Endodermal cell (in vitro differentiated cells): Measurements from ENCODE around the gene IQGAP1. TPM values are rescaled to one million over a fixed set of nuclear protein-coding genes. Genes with fewer than 3 reads are reported as not detected.
A peak's percentile ranks its signal among the peaks of the same experiment; 100 is the strongest.

Experiments used
- DNase-seq: peaks from one replicate; pipeline ENCODE4 v3.0.0-alpha.2; 2017
- H3K27ac ChIP-seq: 2 replicates; pipeline ENCODE4 v1.5.1; 2013; ENCODE audit warnings: mild to moderate bottlenecking, low read depth, low read length, moderate library complexity
- H3K27me3 ChIP-seq: 2 replicates; pipeline ENCODE4 v1.6.1; 2013; ENCODE audit warnings: mild to moderate bottlenecking, low read length, moderate library complexity; ENCODE audit not compliant: insufficient read depth, control insufficient read depth, poor library complexity, severe bottlenecking
- H3K36me3 ChIP-seq: 2 replicates; pipeline ENCODE4 v1.7.0; 2013; ENCODE audit warnings: mild to moderate bottlenecking, low read length, moderate library complexity; ENCODE audit not compliant: control insufficient read depth, insufficient read depth
- H3K4me1 ChIP-seq: one replicate; pipeline ENCODE4 v1.7.0; 2013; ENCODE audit warnings: low read length; ENCODE audit not compliant: control insufficient read depth, insufficient read depth
- H3K4me3 ChIP-seq: 2 replicates; pipeline ENCODE4 v1.5.1; 2013; ENCODE audit warnings: mild to moderate bottlenecking, low read length, moderate library complexity
- H3K9ac ChIP-seq: 2 replicates; pipeline ENCODE4 v1.6.1; 2013; ENCODE audit warnings: mild to moderate bottlenecking, low read length, moderate library complexity; ENCODE audit not compliant: poor library complexity, severe bottlenecking; ENCODE audit errors: extremely low read depth
- H3K9me3 ChIP-seq: 2 replicates; pipeline ENCODE4 v1.6.1; 2013; ENCODE audit warnings: mild to moderate bottlenecking, low read length, moderate library complexity; ENCODE audit not compliant: control insufficient read depth
- H3K27ac Mint-ChIP-seq: 2 replicates; pipeline ENCODE4 v1.8.0; 2020; ENCODE audit warnings: mixed read lengths
- H3K27me3 Mint-ChIP-seq: 2 replicates; pipeline ENCODE4 v1.8.0; 2021; ENCODE audit warnings: mild to moderate bottlenecking, mixed read lengths; ENCODE audit not compliant: insufficient read depth
- H3K36me3 Mint-ChIP-seq: 2 replicates; pipeline ENCODE4 v1.8.0; 2020; ENCODE audit warnings: low read depth, mixed read lengths
- H3K4me1 Mint-ChIP-seq: 2 replicates; pipeline ENCODE4 v1.8.0; 2020; ENCODE audit warnings: mixed read lengths
- H3K4me3 Mint-ChIP-seq: 2 replicates; pipeline ENCODE4 v1.8.0; 2020; ENCODE audit warnings: mild to moderate bottlenecking, moderate library complexity, mixed read lengths
- H3K9me3 Mint-ChIP-seq: 2 replicates; pipeline ENCODE4 v1.8.0; 2020; ENCODE audit warnings: mild to moderate bottlenecking, mixed read lengths
- WGBS, 2 experiments: methylation state at CpG; one replicate each; pipeline versions ENCODE4 v1.1.5 to v1.1.7; 2013; ENCODE audit warnings: missing lambda C conversion rate in 2 of 2, mixed read lengths in 1 of 2; ENCODE audit not compliant: insufficient coverage in 1 of 2, insufficient read length in 1 of 2; 5-methylcytosine and 5-hydroxymethylcytosine counted together
- total RNA-seq, 2 donors: library from RNA; stranded (reverse); fragmentation: NEBNext Ultra II Directional in 1 of 2; extraction: Animal tissue kit (Norgen Biotek cat#: 25700) in 1 of 2; gene quantifications; 2 replicates in 1 of 2; 3 replicates in 1 of 2; pipeline ENCODE4 v1.2.1, GENCODE V29; 2021
- TF ChIP-seq, protein P1 (sequence below): fragments of 200-600 bp; sonication (generic); conservative IDR thresholded peaks from 2 replicates; pipeline ENCODE4 v1.5.0; 2021; ENCODE audit warnings: antibody characterized with exemption, mild to moderate bottlenecking

Gene IQGAP1
- total RNA-seq, 2 donors from 2014 or later, result 94.4 to 124 TPM

DNA sequence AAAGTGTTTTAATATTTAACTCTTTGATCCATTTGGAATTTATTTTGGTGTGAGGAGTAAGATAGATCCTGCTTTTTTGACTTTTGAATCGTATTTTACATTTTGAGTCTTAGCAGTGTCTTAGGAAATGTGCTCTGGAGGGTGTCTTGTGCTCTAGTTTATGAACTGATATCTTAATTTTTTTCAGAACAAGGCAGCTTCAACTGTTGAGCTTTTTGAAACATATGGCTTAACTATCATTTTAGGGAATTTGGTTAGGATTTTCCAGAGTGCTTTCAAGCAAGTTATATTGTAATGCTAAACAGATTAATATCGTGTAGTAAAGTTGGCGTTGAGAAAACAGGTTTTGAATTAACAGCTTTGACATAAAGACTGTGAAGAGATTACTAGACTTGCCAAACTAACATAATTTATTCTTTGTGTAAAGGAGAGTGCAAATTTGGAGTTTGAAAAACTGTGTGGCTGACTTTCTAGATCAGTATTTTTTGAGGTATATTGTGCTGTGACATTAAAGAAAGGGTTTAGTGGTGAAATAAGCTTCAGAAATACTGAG lies 17.1 kb downstream of the IQGAP1 start:
- TF ChIP-seq, protein P1, sequence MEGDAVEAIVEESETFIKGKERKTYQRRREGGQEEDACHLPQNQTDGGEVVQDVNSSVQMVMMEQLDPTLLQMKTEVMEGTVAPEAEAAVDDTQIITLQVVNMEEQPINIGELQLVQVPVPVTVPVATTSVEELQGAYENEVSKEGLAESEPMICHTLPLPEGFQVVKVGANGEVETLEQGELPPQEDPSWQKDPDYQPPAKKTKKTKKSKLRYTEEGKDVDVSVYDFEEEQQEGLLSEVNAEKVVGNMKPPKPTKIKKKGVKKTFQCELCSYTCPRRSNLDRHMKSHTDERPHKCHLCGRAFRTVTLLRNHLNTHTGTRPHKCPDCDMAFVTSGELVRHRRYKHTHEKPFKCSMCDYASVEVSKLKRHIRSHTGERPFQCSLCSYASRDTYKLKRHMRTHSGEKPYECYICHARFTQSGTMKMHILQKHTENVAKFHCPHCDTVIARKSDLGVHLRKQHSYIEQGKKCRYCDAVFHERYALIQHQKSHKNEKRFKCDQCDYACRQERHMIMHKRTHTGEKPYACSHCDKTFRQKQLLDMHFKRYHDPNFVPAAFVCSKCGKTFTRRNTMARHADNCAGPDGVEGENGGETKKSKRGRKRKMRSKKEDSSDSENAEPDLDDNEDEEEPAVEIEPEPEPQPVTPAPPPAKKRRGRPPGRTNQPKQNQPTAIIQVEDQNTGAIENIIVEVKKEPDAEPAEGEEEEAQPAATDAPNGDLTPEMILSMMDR, result no peak
- H3K27me3 Mint-ChIP-seq, result no peaks in the 10 kb centered on the region
- Histone ChIP-seq H3K4me3 (no peak overlapping the region), H3K27ac (no peak overlapping the region), H3K4me1 (peaks cover 12% of the 10 kb centered on the region), H3K9me3 (peaks cover 4% of the 10 kb centered on the region), H3K9ac (no peak overlapping the region), H3K27me3 (no peaks in the 10 kb centered on the region), H3K36me3 (peaks cover 3% of the 10 kb centered on the region)
- H3K36me3 Mint-ChIP-seq, result peaks cover 14% of the 10 kb centered on the region
- peak overlapping the region; percentile 69 for H3K27ac Mint-ChIP-seq
- peaks cover 51% of the 10 kb centered on the region for H3K4me1 Mint-ChIP-seq
- peaks cover 9% of the 10 kb centered on the region for H3K9me3 Mint-ChIP-seq
- no peak for DNase-seq
- H3K4me3 Mint-ChIP-seq, result no peak overlapping the region
- WGBS, 2 experiments, result 74 to 86% methylated on average over 1 to 3 of the region's 3 CpGs

DNA sequence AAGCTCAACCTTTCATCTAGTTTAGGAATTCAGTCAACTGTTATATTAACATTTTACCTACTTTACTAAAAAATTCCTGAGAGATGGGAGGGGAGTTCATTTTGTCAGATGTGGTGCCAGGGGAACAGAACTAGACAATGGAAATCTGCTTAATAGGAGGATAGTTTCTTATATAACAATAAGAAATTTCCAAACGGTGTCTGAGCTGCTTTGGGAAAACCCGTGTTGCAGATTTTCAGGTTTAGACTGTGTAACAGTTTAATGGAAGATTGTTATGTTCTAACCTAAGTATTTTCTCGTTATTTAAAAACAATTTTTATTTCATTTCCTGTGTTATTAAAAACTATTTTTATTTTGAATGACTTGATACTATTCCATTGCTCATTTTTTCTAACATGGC lies 19.3 kb downstream of the IQGAP1 start:
- 97% methylated on average over 2 of the region's 3 CpGs; no CpG with 5 or more reads in 1 of the 2 experiments for WGBS, 2 experiments
- Histone ChIP-seq H3K27ac (no peak overlapping the region), H3K4me3 (no peak overlapping the region), H3K4me1 (peaks cover 3% of the 10 kb centered on the region), H3K27me3 (no peaks in the 10 kb centered on the region), H3K9me3 (peaks cover 4% of the 10 kb centered on the region), H3K36me3 (peaks cover 3% of the 10 kb centered on the region), H3K9ac (no peak overlapping the region)
- TF ChIP-seq, protein P1, result no peak
- no peak overlapping the region for H3K4me3 Mint-ChIP-seq
- H3K4me1 Mint-ChIP-seq, result peaks cover 46% of the 10 kb centered on the region
- H3K9me3 Mint-ChIP-seq, result peaks cover 9% of the 10 kb centered on the region
- no peak overlapping the region for H3K27ac Mint-ChIP-seq
- no peaks in the 10 kb centered on the region for H3K27me3 Mint-ChIP-seq
- peaks cover 17% of the 10 kb centered on the region for H3K36me3 Mint-ChIP-seq
- no peak for DNase-seq

DNA sequence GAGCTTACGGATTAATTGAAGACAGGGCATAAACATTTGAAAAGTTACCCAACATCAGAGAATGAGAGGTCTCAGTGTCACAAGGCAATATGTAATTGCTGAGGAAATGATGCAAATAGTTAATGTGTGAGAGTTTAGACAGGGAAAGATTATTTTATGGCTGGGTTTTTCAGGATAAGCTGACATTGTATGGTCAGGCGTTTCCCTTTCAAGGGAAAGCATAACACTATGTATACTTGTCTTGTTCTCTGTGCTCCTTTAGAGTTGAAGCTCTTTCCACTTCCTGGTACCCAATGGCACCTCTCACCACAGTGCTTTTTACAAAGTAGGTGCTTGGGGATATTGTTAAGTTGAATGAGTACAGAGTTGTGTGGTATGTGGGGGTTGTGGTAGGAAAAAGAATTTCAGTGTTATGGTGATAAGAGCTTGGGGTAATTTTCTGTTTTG lies 19.9 kb downstream of the IQGAP1 start:
- Mint-ChIP-seq H3K4me3 (no peak overlapping the region), H3K27me3 (no peaks in the 10 kb centered on the region), H3K36me3 (peaks cover 17% of the 10 kb centered on the region), H3K27ac (no peak overlapping the region), H3K4me1 (peaks cover 48% of the 10 kb centered on the region), H3K9me3 (peaks cover 9% of the 10 kb centered on the region)
- H3K27ac ChIP-seq, result no peak overlapping the region
- H3K9me3 ChIP-seq, result peaks cover 4% of the 10 kb centered on the region
- 93 to 100% methylated on average over 1 to 2 of the region's 2 CpGs for WGBS, 2 experiments
- peaks cover 3% of the 10 kb centered on the region for H3K36me3 ChIP-seq
- H3K4me1 ChIP-seq, result peaks cover 6% of the 10 kb centered on the region
- H3K27me3 ChIP-seq, result no peaks in the 10 kb centered on the region
- H3K4me3 ChIP-seq, result no peak overlapping the region
- DNase-seq, result no peak
- TF ChIP-seq, protein P1, result no peak
- no peak overlapping the region for H3K9ac ChIP-seq
